HG02943 (cell line): Measurements from ENCODE around the gene MPZL3.

Source experiments
- ATAC-seq: cut with Tn5 transposase; IDR thresholded peaks from one replicate; pipeline ENCODE4 v1.9.1; 2021; ENCODE audit warnings: mild to moderate bottlenecking, low read depth, moderate library complexity; ENCODE audit not compliant: unreplicated experiment

The MPZL3 gene

DNA sequence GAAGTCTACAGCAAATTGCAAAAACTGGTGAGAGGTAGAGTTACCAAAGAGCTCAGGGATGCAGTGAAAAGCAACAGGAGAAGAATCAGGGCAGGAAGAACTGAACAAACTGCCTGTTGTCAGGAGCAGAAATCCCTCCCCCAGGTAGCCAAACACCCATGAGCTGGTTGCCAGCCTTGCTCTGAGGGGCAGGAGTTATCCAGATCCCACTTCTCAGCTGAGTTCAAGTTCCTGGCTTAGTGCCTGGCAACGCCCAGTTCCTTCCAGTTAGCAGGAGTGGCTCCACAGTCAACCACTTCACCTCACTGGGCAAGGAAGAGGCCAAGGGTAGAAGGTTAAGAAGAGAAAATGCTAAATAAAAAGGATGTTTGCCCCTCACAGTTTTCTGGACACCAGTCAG, 13.8 kb upstream of the MPZL3 start:
- ATAC-seq = no peak

- ATAC-seq = no peak
Measured at GRCh38 chr11:118264569-118265465, 12.7 kb upstream of the MPZL3 start.

- no peak for ATAC-seq
Measured at GRCh38 chr11:118263695-118264568, 11.8 kb upstream of the MPZL3 start, which contains the start of gene MPZL2. MPZL2 (minus strand) TSS chr11:118264297; CDS start chr11:118264153, 144 bp downstream.

DNA sequence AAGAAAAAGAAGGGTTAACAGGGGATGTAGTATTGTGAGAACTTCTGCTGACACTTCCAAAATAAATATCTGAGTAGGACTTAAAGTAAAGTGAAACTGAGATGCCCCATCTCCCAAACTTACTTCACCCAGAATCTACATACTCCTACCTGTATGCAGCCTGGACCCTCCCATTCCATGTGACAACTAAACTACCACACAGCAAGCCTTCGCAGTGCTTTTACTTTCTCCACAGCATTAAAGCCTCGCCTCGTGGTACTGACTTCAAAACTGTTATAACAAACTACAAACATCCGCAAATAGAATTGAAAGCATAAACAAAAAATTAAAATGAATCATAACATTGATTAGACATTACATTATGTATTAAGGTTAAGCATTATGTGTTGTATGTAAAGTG, 10.9 kb upstream of the MPZL3 start:
- ATAC-seq = no peak

DNA sequence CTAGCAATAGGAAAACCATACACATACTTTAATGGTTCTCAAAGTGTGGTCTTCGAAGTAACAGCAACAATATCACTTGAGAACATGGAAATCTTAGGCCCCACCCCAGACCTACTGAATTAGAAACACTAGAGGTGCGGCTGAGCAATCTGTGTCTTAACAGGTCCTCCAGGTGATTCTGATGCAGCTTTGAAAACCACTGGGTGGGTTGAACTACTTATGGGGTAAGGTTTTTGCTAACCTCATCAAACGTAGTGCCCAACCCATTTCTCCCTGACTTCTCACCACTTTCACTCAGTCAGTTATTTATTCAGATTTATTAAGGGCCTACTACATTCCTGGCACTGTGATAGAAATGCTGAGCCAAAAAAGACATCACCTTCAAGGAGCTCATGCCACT, 8.2 kb upstream of the MPZL3 start:
- ATAC-seq = no peak

GRCh38 chr11:118259138-118259537, 7.0 kb upstream of the MPZL3 start:
- ATAC-seq = no peak

DNA sequence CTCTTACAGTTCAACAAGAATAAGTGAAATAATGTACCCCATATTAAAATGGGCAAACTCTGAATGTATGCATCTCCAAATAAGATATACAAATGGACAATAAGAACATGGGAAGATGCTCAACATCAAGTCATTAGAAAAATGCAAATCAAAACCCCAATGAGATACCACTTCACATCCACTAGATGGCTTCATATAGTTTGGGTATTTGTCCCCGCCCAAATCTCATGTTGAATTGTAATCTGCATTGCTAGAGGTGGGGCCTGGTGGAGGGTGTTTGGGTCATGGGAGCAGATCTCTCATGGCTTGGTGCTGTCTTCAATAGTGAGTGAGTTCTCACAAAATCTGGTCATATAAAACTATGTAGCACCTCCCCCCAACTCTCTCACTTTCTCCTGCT, 6.2 kb upstream of the MPZL3 start:
- no peak for ATAC-seq

GRCh38 chr11:118252688-118253087, 523 bp upstream of the MPZL3 start:
- no peak for ATAC-seq

GRCh38 chr11:118247041-118247440, 5.1 kb downstream of the MPZL3 start:
- ATAC-seq = no peak

GRCh38 chr11:118245936-118246562, 6.1 kb downstream of the MPZL3 start:
- ATAC-seq = no peak

- no peak for ATAC-seq
Measured at GRCh38 chr11:118243993-118244762, 8.0 kb downstream of the MPZL3 start.

DNA sequence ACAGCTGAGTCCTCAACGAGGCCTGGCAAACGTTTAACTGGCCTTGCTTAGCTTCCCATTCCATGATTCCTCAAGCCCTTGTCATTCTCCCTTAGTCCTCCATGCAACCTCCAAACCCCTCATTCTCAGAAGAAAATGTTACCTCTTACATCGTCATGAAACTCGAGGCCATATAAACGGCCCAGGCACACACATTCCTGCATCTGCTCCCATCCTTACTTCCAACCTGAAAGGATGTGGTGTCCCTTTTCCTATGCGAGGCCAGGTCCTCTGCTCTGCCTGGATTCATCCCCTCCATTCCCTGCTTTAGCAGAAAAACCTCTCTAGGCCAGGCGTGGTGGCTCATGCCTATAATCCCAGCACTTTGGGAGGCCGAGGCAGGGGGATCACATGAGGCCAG, 9.0 kb downstream of the MPZL3 start:
- ATAC-seq = no peak

DNA sequence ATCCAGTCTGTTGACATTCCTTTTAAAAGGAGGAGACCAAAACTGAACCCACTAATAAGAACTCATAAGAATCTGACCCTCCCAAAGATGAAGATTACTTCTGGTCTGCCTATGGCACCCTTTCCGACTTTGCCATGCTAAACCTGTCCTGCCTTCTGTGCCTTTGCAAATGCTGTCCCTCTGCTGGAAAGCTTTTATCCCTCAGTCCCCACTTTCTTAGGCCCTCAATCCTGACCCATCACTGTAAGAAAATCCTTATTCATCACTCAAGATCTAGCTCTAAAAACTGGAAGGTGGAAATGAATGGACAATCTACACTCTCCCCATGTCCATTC, 10.4 kb downstream of the MPZL3 start:
- no peak for ATAC-seq

DNA sequence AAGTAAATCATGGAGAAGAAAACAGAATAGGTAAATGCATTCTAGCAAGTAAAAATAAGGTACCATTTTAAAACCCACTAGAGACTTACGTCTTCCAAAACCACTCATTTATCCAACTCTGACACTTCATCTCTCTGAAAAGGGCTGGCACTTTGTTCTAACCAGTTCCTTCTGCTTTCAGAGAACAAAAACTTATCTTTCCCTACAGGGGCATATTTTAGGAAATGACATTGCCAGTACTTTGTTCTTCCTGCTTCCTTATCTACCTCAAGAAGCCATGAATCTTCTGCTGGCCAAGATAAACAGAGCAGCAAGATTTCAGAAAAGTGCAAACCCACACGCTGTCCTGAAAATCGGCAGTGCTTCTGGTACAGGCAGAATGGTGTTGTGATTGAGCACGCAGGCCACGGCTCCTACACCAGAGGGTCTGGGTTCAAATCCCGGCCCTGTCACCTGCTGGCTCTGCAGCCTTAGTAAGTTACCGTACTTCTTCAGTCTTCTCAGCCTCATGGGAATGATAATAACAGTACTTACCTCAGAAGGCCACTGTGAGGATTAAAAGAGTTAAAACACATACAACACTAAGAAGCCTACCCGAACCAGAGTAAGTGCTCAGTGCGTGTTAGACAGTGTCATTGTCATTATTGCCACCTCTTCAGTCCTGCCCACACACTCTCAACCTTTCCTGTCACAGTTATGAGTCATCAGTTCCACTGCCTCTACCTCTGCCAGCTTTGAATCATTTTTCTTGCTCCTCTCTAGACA, 11.0 kb downstream of the MPZL3 start:
- peak; percentile 71 for ATAC-seq

DNA sequence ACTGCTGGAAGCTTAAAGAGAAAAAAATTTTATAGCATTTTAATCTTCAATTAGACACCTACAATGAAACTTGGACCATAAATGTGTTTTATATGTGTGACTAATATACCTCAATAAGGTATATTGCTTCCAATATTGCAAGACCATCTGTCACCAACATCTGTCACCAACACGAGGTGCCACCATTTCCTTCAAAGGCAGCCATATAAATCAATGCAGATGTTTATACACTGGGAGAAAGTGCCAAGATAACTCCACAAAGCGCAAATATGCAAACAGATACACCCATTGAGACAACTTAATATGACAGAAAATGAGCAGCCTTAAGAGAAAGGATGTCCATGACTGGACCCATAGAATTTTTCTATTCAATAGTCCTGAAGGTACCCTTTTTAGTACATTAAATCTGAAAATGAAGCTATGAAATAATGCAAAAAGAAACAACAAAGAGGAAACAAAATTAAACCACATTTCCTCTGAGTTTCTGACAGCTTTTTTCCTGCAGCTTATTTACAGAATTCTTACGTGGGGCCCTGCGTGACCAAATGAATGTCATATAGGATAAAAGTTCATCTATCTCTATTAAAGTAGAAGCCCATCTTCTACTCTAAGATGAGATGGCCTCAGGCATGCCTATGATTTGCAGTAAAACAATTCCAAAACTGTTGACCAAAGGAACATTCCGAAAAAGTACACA, 12.5 kb downstream of the MPZL3 start:
- ATAC-seq = no peak

DNA sequence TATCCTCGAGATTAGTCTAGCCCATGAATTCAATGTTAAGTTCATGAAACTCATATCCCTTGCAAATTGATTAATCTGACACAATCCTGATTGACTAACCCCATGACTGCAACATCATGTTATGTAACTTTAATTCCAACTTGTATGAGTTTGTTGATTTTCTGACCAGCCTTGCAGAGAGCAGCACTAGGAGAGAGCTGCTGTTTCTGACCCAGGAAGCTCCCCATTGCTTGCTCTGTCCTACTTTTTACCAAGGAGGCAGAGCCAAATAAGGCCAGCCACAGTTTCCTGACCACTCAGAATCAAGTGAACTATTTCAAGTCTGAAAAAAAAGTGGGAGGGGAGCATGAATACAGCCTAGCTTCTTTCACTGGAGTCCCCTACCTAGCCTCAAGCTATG, 13.2 kb downstream of the MPZL3 start:
- ATAC-seq = no peak

DNA sequence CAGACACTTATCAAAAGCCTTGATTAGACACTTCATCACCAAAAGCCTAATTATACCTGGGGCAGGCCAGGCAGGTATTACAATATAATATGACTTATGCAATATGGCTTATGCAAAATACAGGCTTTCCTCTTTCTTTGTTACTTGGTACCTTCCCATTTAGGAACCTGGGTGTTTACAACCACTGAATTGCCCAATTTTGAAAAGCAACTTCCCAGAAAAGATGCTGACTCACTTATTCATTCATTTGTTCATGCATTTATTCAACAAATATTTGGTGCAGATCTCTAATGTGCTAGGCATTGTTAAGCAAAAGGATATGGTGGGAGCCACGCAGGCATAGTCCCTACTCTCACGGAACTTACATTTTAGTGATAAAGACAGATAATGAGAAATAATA, 13.7 kb downstream of the MPZL3 start:
- no peak for ATAC-seq

DNA sequence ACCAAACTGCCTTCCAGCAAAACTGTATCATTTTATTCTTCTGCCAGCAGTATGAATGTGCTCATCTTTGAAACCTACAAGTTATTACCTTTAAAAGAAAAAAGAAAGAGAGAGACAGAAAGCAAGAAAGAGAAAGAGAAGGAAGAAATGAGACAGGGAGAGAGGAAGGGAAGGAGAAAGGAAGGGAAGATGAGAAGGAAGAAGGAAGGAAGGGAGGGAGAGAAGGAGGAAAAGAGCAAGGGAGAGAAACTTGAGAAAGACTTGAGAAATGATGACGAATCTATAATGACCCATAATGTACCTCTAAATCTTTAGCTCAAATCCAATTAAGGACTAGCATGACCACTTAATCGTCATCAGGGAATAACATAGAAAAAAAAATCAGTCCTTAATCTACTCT, 16.0 kb downstream of the MPZL3 start:
- no peak for ATAC-seq

GRCh38 chr11:118234833-118235232, 17.3 kb downstream of the MPZL3 start:
- no peak for ATAC-seq
